Activated T-cell treated with anti-CD3 and anti-CD28 coated beads, Interleukin-2, amount 50 U/mL, for 4 hours (primary cell): ENCODE data around the gene NOS3. TPM values are rescaled to one million over a fixed set of nuclear protein-coding genes. Genes with fewer than 3 reads are reported as not detected.
A peak's percentile ranks its signal among the peaks of the same experiment; 100 is the strongest.

Experiments
- ATAC-seq, 2 donors: fragments of 200-7000 bp; cut with Tn5 transposase; one replicate each; pipeline ENCODE4 v1.10.0; 2021
- DNase-seq: peaks from one replicate; pipeline ENCODE4 v3.0.0-alpha.2; 2020
- H3K27me3 Mint-ChIP-seq: one replicate; pipeline ENCODE4 v1.8.0; 2021; ENCODE audit warnings: low read depth, mixed read lengths
- H3K36me3 Mint-ChIP-seq: one replicate; pipeline ENCODE4 v1.8.0; 2022; ENCODE audit warnings: mixed read lengths; ENCODE audit not compliant: insufficient read depth
- H3K4me1 Mint-ChIP-seq: one replicate; pipeline ENCODE4 v1.8.0; 2021; ENCODE audit warnings: low read depth, mixed read lengths
- H3K4me3 Mint-ChIP-seq: one replicate; pipeline ENCODE4 v1.8.0; 2021; ENCODE audit warnings: mild to moderate bottlenecking, moderate library complexity, mixed read lengths
- H3K9me3 Mint-ChIP-seq: one replicate; pipeline ENCODE4 v1.8.0; 2021; ENCODE audit warnings: mixed read lengths
- total RNA-seq, 3 donors: library from RNA; stranded (reverse); gene quantifications; one replicate each; pipeline ENCODE4 v1.2.1, GENCODE V29; 2021

NOS3 gene
- total RNA-seq, result 1 to 10 TPM; 5.3 to 9.2 (median 8.2) TPM

- peaks cover 4% of the 10 kb centered on the region for H3K36me3 Mint-ChIP-seq
- H3K9me3 Mint-ChIP-seq, result peaks cover 19% of the 10 kb centered on the region
- ATAC-seq, result no peak
- H3K4me1 Mint-ChIP-seq, result peaks cover 32% of the 10 kb centered on the region
- peak within 1 kb of the TSS; percentile 13 for H3K4me3 Mint-ChIP-seq
- no peak for DNase-seq
- H3K27me3 Mint-ChIP-seq, result peaks cover 2% of the 10 kb centered on the region
These were observed at the start of gene NOS3 for GRCh38 chr7:150990416-150991186. Gene NOS3 (plus strand): TSS chr7:150991017. CDS start chr7:150993804, 2,787 bp downstream.

GRCh38 chr7:150941351-150942000 is 49.3 kb upstream of the NOS3 start:
- peaks cover 46% of the 10 kb centered on the region for H3K4me1 Mint-ChIP-seq
- ATAC-seq (no peak), DNase-seq (no peak)
- no peaks in the 10 kb centered on the region for H3K36me3 Mint-ChIP-seq
- H3K27me3 Mint-ChIP-seq, result peaks cover 6% of the 10 kb centered on the region
- H3K4me3 Mint-ChIP-seq, result no peak overlapping the region
- H3K9me3 Mint-ChIP-seq, result no peaks in the 10 kb centered on the region

- peaks cover 7% of the 10 kb centered on the region for H3K27me3 Mint-ChIP-seq
- no peak for DNase-seq
- no peak overlapping the region for H3K4me3 Mint-ChIP-seq
- H3K9me3 Mint-ChIP-seq, result no peaks in the 10 kb centered on the region
- ATAC-seq, result peak; percentile 62 to 75
- H3K4me1 Mint-ChIP-seq, result peaks cover 46% of the 10 kb centered on the region
- H3K36me3 Mint-ChIP-seq, result no peaks in the 10 kb centered on the region
These were observed 48.7 kb upstream of the NOS3 start for GRCh38 chr7:150942001-150942590.

GRCh38 chr7:150942591-150943452 is 48.0 kb upstream of the NOS3 start:
- Mint-ChIP-seq H3K27me3 (peaks cover 7% of the 10 kb centered on the region), H3K9me3 (no peaks in the 10 kb centered on the region), H3K4me1 (peaks cover 39% of the 10 kb centered on the region), H3K36me3 (no peaks in the 10 kb centered on the region), H3K4me3 (no peak overlapping the region)
- DNase-seq, result no peak
- no peak for ATAC-seq

- ATAC-seq (no peak), DNase-seq (no peak)
- H3K9me3 Mint-ChIP-seq, result no peaks in the 10 kb centered on the region
- H3K27me3 Mint-ChIP-seq, result peaks cover 7% of the 10 kb centered on the region
- peaks cover 33% of the 10 kb centered on the region for H3K4me1 Mint-ChIP-seq
- no peaks in the 10 kb centered on the region for H3K36me3 Mint-ChIP-seq
- no peak overlapping the region for H3K4me3 Mint-ChIP-seq
These were observed 47.4 kb upstream of the NOS3 start for GRCh38 chr7:150943453-150943814.

- ATAC-seq, result no peak
- no peak overlapping the region for H3K4me3 Mint-ChIP-seq
These were observed 46.5 kb upstream of the NOS3 start for GRCh38 chr7:150944066-150945042.

GRCh38 chr7:150945171-150945852 is 45.5 kb upstream of the NOS3 start:
- H3K36me3 Mint-ChIP-seq, result no peaks in the 10 kb centered on the region
- no peak overlapping the region for H3K4me3 Mint-ChIP-seq
- DNase-seq (no peak), ATAC-seq (no peak)
- H3K4me1 Mint-ChIP-seq, result peaks cover 22% of the 10 kb centered on the region
- H3K27me3 Mint-ChIP-seq, result peaks cover 9% of the 10 kb centered on the region
- H3K9me3 Mint-ChIP-seq, result no peaks in the 10 kb centered on the region

More at GRCh38 chr7:150944066-150945042, 46.5 kb upstream of the NOS3 start:
- DNase-seq, result no peak
- peaks cover 24% of the 10 kb centered on the region for H3K4me1 Mint-ChIP-seq
- no peaks in the 10 kb centered on the region for H3K36me3 Mint-ChIP-seq
- peaks cover 9% of the 10 kb centered on the region for H3K27me3 Mint-ChIP-seq
- no peaks in the 10 kb centered on the region for H3K9me3 Mint-ChIP-seq

- H3K4me3 Mint-ChIP-seq, result no peak overlapping the region
- ATAC-seq, result no peak
These were observed 44.9 kb upstream of the NOS3 start for GRCh38 chr7:150945853-150946420.

GRCh38 chr7:150946421-150947240 is 44.2 kb upstream of the NOS3 start:
- Mint-ChIP-seq H3K36me3 (no peaks in the 10 kb centered on the region), H3K4me1 (peaks cover 17% of the 10 kb centered on the region), H3K4me3 (no peak overlapping the region), H3K27me3 (peaks cover 9% of the 10 kb centered on the region), H3K9me3 (no peaks in the 10 kb centered on the region)
- ATAC-seq (no peak), DNase-seq (no peak)

More at GRCh38 chr7:150945853-150946420, 44.9 kb upstream of the NOS3 start:
- Mint-ChIP-seq H3K27me3 (peaks cover 9% of the 10 kb centered on the region), H3K9me3 (no peaks in the 10 kb centered on the region), H3K36me3 (no peaks in the 10 kb centered on the region), H3K4me1 (peaks cover 22% of the 10 kb centered on the region)
- no peak for DNase-seq

GRCh38 chr7:150947241-150947745 is 43.5 kb upstream of the NOS3 start:
- peaks cover 9% of the 10 kb centered on the region for H3K27me3 Mint-ChIP-seq
- H3K9me3 Mint-ChIP-seq, result no peaks in the 10 kb centered on the region
- DNase-seq (no peak), ATAC-seq (no peak)
- H3K4me1 Mint-ChIP-seq, result peaks cover 10% of the 10 kb centered on the region
- no peaks in the 10 kb centered on the region for H3K36me3 Mint-ChIP-seq
- no peak overlapping the region for H3K4me3 Mint-ChIP-seq

- DNase-seq, result peak; percentile 2
- Mint-ChIP-seq H3K27me3 (peaks cover 9% of the 10 kb centered on the region), H3K4me1 (peaks cover 3% of the 10 kb centered on the region), H3K4me3 (no peak overlapping the region), H3K9me3 (no peaks in the 10 kb centered on the region), H3K36me3 (no peaks in the 10 kb centered on the region)
- no peak for ATAC-seq
These were observed 42.8 kb upstream of the NOS3 start for GRCh38 chr7:150947761-150948651.
